C4-2B (cell line): ENCODE measurements around the gene GFOD1.

ENCODE experiments used
- H3K27ac ChIP-seq: fragments of 450-650 bp; 2 replicates; pipeline ENCODE4 v1.5.1; 2017
- ZFX ChIP-seq: fragments of 450-650 bp; IDR thresholded peaks from 2 replicates; pipeline ENCODE4 v1.6.1; 2017
- TF ChIP-seq, protein P1 (sequence below): fragments of 450-650 bp; conservative IDR thresholded peaks from 2 replicates; pipeline ENCODE4 v1.5.1; 2017; ENCODE audit warnings: mild to moderate bottlenecking

GFOD1 gene

DNA sequence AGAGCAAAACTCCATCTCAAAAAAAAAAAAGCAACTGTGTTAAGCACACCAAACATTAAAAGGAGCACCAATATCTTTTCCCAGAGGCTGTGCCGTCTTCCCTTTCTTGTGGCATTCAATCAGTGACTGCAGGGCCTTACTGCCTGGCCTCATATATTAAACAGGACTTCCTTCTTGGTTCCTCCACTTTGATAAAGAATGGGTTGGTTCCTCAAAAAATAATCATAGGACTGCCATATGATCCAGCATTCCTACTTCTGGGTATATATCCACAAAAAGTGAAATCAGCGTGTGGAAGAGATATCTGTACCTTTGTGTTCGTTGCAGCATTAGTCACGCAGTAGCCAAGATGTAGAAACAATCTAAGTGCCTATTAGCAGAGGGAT is 40.3 kb upstream of the GFOD1 start:
- H3K27ac ChIP-seq = no peak overlapping the region
- TF ChIP-seq, protein P1, sequence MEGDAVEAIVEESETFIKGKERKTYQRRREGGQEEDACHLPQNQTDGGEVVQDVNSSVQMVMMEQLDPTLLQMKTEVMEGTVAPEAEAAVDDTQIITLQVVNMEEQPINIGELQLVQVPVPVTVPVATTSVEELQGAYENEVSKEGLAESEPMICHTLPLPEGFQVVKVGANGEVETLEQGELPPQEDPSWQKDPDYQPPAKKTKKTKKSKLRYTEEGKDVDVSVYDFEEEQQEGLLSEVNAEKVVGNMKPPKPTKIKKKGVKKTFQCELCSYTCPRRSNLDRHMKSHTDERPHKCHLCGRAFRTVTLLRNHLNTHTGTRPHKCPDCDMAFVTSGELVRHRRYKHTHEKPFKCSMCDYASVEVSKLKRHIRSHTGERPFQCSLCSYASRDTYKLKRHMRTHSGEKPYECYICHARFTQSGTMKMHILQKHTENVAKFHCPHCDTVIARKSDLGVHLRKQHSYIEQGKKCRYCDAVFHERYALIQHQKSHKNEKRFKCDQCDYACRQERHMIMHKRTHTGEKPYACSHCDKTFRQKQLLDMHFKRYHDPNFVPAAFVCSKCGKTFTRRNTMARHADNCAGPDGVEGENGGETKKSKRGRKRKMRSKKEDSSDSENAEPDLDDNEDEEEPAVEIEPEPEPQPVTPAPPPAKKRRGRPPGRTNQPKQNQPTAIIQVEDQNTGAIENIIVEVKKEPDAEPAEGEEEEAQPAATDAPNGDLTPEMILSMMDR = no peak
- no peak for TF ChIP-seq ZFX

GRCh38 chr6:13526727-13527670 is 39.6 kb upstream of the GFOD1 start:
- TF ChIP-seq, protein P1 = no peak
- no peak for TF ChIP-seq ZFX
- H3K27ac ChIP-seq = no peak overlapping the region

DNA sequence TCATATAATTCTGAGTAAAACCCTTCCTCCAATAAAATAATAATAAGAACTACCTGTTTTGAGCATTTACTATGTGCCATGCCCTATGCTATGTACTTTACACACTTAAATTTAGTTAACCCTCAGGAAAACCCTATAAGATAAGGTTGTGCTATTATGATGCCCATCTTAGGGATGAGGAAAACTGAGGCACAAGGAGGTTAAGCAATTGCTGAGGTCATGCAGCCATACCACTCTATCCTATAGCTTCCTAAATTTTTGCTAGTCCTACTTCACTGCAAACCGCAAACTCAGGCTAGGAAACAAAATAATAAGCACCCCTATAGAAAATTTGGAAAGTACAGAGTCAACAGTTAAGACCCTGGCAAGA is 38.9 kb upstream of the GFOD1 start:
- no peak overlapping the region for H3K27ac ChIP-seq

DNA sequence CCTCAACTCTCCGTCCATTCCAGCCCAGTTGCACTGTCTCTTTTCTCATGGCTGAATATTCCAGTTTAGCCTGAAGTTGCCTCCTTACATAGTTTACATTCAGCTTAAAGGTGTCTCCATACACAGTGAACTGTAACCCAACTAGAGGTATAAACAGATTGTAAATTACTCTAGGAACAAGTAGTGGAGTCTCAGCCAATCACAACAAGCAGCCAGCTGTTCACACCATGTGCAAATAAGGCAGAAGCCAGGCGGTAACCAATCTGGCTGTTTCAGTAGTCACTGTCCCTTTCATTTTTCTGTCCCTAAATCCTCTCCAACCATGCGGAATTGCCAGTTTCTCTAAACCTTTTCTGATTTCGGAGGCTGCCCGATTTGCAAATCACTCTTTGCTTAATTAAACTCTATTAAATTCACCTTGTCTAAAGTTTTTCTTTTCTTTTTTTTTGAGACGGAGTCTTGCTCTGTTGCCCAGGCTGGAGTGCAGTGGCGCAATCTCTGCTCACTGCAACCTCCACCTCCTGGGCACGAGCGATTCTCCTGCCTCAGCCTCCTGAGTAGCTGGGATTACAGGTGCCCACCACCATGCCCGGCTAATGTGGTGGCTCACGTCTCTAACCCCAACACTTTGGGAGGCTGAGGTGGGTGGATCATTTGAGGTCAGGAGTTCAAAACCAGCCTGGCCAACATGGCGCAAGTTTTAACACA is 37.6 kb upstream of the GFOD1 start:
- TF ChIP-seq, protein P1 = no peak
- TF ChIP-seq ZFX = no peak

More for the DNA sequence above, 38.9 kb upstream of the GFOD1 start:
- TF ChIP-seq, protein P1 = no peak
- no peak for TF ChIP-seq ZFX

DNA sequence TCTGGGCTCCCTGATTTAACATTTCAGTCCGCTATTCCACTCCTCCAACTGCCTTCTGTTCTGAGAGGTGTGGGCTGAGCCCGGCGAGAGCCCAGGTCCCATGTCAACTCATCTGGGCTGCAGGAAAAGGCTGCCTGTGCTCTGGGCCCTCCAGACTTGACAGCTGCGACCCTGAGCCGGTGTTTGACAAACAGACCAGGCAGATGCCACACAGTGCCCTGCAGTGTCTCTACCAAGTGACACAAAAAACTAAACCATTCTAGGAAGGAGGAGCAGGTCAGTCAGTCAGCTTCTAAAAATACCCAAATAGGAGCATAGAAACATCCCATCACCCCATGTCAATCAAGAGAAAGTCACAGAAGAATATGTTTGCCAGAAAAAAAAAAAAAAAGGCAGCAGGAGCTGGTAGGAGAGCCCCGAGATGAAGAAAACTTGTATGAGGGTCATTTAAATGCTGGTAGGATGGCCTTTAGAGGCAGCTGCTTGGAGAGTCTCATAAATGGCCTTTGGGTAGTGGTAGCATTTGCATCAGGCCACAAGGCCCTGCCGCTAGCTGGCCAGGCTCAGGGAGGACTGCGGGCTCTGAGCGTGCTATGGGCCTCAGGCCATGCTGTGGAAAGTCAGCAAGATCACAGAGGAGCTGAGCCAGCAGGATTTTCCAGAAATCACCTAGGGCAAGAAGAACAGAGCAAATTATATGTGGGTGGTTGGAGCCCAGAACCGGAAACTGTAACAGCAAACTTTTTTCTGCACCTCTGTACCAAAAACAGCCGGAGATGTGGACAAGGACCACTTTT is 36.6 kb upstream of the GFOD1 start:
- no peak overlapping the region for H3K27ac ChIP-seq
- TF ChIP-seq, protein P1 = no peak

More for the DNA sequence above, 37.6 kb upstream of the GFOD1 start:
- H3K27ac ChIP-seq = no peak overlapping the region

GRCh38 chr6:13522656-13523055 is 35.3 kb upstream of the GFOD1 start:
- H3K27ac ChIP-seq = no peak overlapping the region
- no peak for TF ChIP-seq ZFX
- TF ChIP-seq, protein P1 = no peak
